ENCODE results near the gene P2RY8. TPM values are rescaled to one million over a fixed set of nuclear protein-coding genes. Genes with fewer than 3 reads are reported as not detected.
"Not testable (repeated sequence)": the region's sequence is repeated elsewhere in the genome, so short reads cannot be mapped to it uniquely, and the experiment has no call there.

The P2RY8 gene
- total and polyA plus RNA-seq, 4 experiments from 2014 or later, result 194 to 261 (median 195) TPM

DNA sequence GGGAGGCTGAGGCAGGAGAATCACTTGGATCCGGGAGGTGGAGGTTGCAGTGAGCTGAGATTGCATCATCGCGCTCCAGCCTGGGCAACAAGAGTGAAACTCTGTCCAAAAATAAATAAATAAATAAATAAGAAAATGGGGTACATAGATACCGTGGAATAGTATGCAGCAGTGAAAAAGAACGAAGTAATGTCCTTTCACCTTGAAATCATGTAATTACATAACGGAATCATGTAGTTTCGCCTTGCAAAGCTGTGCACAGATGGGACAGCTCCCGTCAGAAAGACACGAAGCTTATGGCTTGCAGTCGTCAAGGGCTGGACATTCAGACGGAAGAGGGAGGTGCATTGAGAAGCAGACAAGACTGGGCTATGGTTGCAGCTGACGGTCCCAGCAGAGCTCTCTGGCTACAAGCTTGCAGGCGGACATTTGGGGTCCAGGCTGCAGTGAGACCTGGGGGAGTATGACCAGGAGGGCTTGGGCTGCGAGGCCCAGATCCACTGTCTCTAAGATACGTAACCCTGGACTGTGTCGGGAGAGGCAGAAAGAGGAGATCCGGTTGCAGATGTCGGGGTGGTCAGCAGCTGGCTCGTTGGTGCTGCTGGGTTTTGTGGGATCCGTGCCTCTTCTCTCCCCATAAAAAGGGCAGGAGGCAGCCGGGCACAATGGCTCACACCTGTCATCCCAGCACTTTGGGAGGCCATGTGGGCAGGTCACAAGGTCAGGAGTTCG lies 6.2 kb upstream of the P2RY8 start:
- no peak for DNase-seq

DNA sequence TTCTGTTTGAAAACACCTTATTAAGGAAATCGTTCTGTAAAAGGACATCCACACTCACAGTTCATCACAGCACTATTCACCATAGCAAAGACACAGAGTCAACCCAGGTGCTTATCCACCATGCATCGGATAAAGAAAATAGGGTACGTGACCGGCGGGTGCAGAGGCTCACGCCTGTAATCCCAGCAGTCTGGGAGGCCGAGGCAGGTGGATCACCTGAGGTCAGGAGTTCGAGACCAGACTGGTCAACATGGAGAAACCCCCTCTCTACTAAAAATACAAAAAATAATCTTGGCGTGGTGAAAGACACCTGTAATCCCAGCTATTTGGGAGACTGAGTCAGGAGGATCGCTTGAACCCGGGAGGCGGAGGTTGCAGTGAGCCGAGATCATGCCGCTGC lies 2.2 kb upstream of the P2RY8 start:
- peaks cover 19% of the 10 kb centered on the region for H3K4me1 ChIP-seq (ENCODE audit: insufficient read depth, low read length)
- peaks cover 9 to 32% (median 11%) of the 10 kb centered on the region in 4 donors for H3K4me1 Mint-ChIP-seq
- peak overlapping the region in 4 of 8 donors; percentile 20 to 59 (median 52) for H3K4me3 Mint-ChIP-seq
- H3K9me3 Mint-ChIP-seq; H3K27me3 ChIP-seq (ENCODE audit: insufficient read depth, low read length); CTCF ChIA-PET (ENCODE audit: partially characterized antibody); H3K27me3 Mint-ChIP-seq; POLR2A ChIA-PET (ENCODE audit: partially characterized antibody); H3K36me3 ChIP-seq (ENCODE audit: insufficient read depth, low read length); H3K4me3 ChIP-seq (ENCODE audit: low read length in 2 of 2); DNase-seq; H3K9me3 ChIP-seq (ENCODE audit: control insufficient read depth in 1 of 2, low read length in 2 of 2): not testable (repeated sequence)
- intact Hi-C loops (cut with micrococcal nuclease), result loop anchor here (5.0 kb wide), 1 partner anchor 1088 kb away; no protein-coding TSS in a partner anchor
- peaks cover 12 to 29% of the 10 kb centered on the region in 2 donors for H3K36me3 Mint-ChIP-seq
- H3K27ac ChIP-seq (ENCODE audit: low read depth, low read length), result peak overlapping the region; percentile 19
- peak overlapping the region; percentile 52 to 96 (median 71) for H3K27ac Mint-ChIP-seq

More for the DNA sequence above, 6.2 kb upstream of the P2RY8 start:
- Histone ChIP-seq H3K27me3 (ENCODE audit: insufficient read depth, low read length) (no peaks in the 10 kb centered on the region), H3K36me3 (ENCODE audit: insufficient read depth, low read length) (no peaks in the 10 kb centered on the region), H3K9me3 (ENCODE audit: control insufficient read depth in 1 of 2, low read length in 2 of 2) (no peaks in the 10 kb centered on the region), H3K4me3 (ENCODE audit: low read length in 2 of 2) (no peak overlapping the region), H3K4me1 (ENCODE audit: insufficient read depth, low read length) (peaks cover 11% of the 10 kb centered on the region), H3K27ac (ENCODE audit: low read depth, low read length) (no peak overlapping the region)
- no peaks in the 10 kb centered on the region for H3K27me3 Mint-ChIP-seq
- intact Hi-C loops (cut with micrococcal nuclease), result no loop called here
- H3K27ac Mint-ChIP-seq, result peak overlapping the region in 1 of 7 donors; percentile 78
- H3K4me3 Mint-ChIP-seq, result no peak overlapping the region
- H3K36me3 Mint-ChIP-seq, result no peaks in the 10 kb centered on the region
- H3K4me1 Mint-ChIP-seq, result peaks cover 12 to 14% (median 13%) of the 10 kb centered on the region in 4 donors
- ChIA-PET POLR2A (ENCODE audit: partially characterized antibody) (no interaction called here), CTCF (ENCODE audit: partially characterized antibody) (no interaction called here)
- H3K9me3 Mint-ChIP-seq, result no peaks in the 10 kb centered on the region

DNA sequence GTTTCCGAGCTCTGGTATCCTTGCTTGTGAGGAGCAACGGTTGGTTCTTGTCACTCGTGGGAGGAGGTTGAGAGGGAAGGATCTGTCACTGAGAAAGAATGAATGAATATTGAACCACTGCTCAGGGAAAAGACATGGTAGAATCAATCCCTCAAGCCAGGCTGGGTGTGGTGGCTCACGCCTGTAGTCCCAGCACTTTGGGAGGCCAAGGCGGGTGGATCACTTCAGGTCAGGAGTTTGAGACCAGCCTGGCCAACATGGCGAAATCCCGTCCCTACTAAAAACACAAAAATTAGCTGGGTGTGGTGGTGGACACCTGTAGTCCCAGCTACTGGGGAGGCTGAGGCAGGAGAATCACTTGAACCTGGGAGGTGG lies 718 bp upstream of the P2RY8 start:
- H3K9me3 Mint-ChIP-seq; POLR2A ChIA-PET (ENCODE audit: partially characterized antibody); H3K27me3 Mint-ChIP-seq; H3K36me3 ChIP-seq (ENCODE audit: insufficient read depth, low read length); H3K9me3 ChIP-seq (ENCODE audit: control insufficient read depth in 1 of 2, low read length in 2 of 2); CTCF ChIA-PET (ENCODE audit: partially characterized antibody); H3K27me3 ChIP-seq (ENCODE audit: insufficient read depth, low read length); DNase-seq: not testable (repeated sequence)
- peak overlapping the region; percentile 94 for H3K4me3 ChIP-seq (ENCODE audit: low read length in 2 of 2)
- H3K27ac Mint-ChIP-seq, result peak overlapping the region; percentile 95 to 100 (median 98)
- peak overlapping the region; percentile 93 to 99 (median 98) for H3K4me3 Mint-ChIP-seq
- peak overlapping the region; percentile 78 for H3K27ac ChIP-seq (ENCODE audit: low read depth, low read length)
- H3K4me1 Mint-ChIP-seq, result peaks cover 9 to 34% (median 14%) of the 10 kb centered on the region in 4 donors
- intact Hi-C loops (cut with micrococcal nuclease), result loop anchor here (1.0 to 5.0 kb wide), 10 partner anchors 17 to 1090 kb away; partner anchors contain the start of genes AKAP17A and SLC25A6
- H3K36me3 Mint-ChIP-seq, result peaks cover 12 to 33% of the 10 kb centered on the region in 2 donors
- H3K4me1 ChIP-seq (ENCODE audit: insufficient read depth, low read length), result peaks cover 23% of the 10 kb centered on the region

DNA sequence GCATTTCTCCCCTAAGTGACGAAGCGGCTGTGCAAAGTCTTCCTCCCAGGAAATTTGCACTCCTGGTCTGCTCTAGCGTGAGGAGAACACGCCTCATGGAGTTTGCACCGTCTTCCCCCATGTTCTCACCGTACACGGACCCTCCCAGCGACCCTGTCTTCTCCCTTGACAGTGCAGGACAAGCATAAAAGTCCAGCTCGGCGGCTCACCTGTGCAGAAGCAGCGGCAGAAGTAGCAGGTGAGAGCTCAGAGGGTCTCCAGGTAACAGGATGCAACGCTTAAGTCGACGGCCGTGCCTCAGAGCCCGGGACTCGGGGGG lies 314 bp downstream of the P2RY8 start:
- peaks cover 16 to 37% of the 10 kb centered on the region in 2 donors for H3K36me3 Mint-ChIP-seq
- Histone ChIP-seq H3K27me3 (ENCODE audit: insufficient read depth, low read length) (no peaks in the 10 kb centered on the region), H3K27ac (ENCODE audit: low read depth, low read length) (peak overlapping the region; percentile 78), H3K36me3 (ENCODE audit: insufficient read depth, low read length) (peaks cover 4% of the 10 kb centered on the region), H3K4me3 (ENCODE audit: low read length in 2 of 2) (peak overlapping the region; percentile 94), H3K4me1 (ENCODE audit: insufficient read depth, low read length) (peaks cover 28% of the 10 kb centered on the region), H3K9me3 (ENCODE audit: control insufficient read depth in 1 of 2, low read length in 2 of 2) (no peaks in the 10 kb centered on the region)
- DNase-seq, result no peak
- no peaks in the 10 kb centered on the region for H3K27me3 Mint-ChIP-seq
- CTCF ChIA-PET (ENCODE audit: partially characterized antibody), result no interaction called here
- peaks cover 12 to 34% (median 15%) of the 10 kb centered on the region in 4 donors for H3K4me1 Mint-ChIP-seq
- intact Hi-C loops (cut with micrococcal nuclease), result loop anchor here (1.0 to 5.0 kb wide), 10 partner anchors 16 to 1091 kb away; partner anchors contain the start of genes AKAP17A and SLC25A6
- POLR2A ChIA-PET (ENCODE audit: partially characterized antibody), result no interaction called here
- H3K27ac Mint-ChIP-seq, result peak overlapping the region; percentile 95 to 100 (median 98)
- peak overlapping the region; percentile 93 to 99 (median 98) for H3K4me3 Mint-ChIP-seq
- H3K9me3 Mint-ChIP-seq, result no peaks in the 10 kb centered on the region

DNA sequence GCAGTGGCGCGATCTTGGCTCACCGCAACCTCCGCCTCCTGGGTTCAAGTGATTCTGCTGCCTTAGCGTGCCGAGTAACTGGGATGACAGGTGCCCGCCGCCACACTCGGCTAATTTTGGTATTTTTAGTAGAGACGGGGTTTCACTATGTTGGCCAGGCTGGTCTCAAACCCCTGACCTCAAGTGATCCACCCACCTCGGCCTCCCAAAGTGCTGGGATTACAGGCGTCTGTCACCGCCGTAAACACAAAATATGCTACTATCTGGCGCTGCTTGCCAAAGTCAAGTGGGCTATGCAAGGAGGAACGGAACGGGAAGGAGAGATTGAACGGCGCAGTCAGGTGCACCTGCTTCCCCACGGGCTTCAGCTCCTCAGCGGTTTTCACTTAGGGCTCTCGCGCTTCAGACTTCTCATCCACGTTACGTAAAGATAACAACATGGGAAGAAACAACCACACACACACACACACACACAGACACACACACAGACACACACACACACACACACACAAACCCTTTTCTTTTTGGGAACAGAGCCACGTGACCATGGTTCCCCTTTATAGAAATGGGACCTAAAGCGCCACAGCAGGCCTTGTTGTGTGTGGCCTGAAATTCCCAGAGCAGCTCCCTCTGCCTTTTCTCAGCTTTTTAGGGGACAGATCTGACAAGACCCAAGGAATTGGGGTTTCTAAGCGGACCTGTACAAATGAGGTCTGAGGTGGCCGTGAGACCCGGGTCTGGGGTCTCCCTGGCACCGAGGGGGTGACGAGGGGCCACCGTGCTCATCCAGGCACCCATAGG lies 1.5 kb downstream of the P2RY8 start:
- H3K36me3 Mint-ChIP-seq, result peaks cover 16 to 37% of the 10 kb centered on the region in 2 donors
- intact Hi-C loops (cut with micrococcal nuclease), result loop anchor here (2.0 to 5.0 kb wide), 5 partner anchors 15 to 1092 kb away; partner anchors contain the start of gene AKAP17A
- H3K36me3 ChIP-seq (ENCODE audit: insufficient read depth, low read length), result peaks cover 10% of the 10 kb centered on the region
- H3K27ac ChIP-seq (ENCODE audit: low read depth, low read length), result peak overlapping the region; percentile 78
- H3K27ac Mint-ChIP-seq, result peak overlapping the region; percentile 95 to 100 (median 98)
- DNase-seq, result peak; percentile 31 to 66 (median 45)
- no peaks in the 10 kb centered on the region for H3K27me3 Mint-ChIP-seq
- H3K27me3 ChIP-seq (ENCODE audit: insufficient read depth, low read length), result no peaks in the 10 kb centered on the region
- H3K4me1 Mint-ChIP-seq, result peaks cover 11 to 34% (median 15%) of the 10 kb centered on the region in 4 donors
- H3K4me3 Mint-ChIP-seq, result peak overlapping the region; percentile 93 to 99 (median 98)
- CTCF ChIA-PET (ENCODE audit: partially characterized antibody), result no interaction called here
- peaks cover 41% of the 10 kb centered on the region for H3K4me1 ChIP-seq (ENCODE audit: insufficient read depth, low read length)
- H3K9me3 Mint-ChIP-seq, result no peaks in the 10 kb centered on the region
- no peaks in the 10 kb centered on the region for H3K9me3 ChIP-seq (ENCODE audit: control insufficient read depth in 1 of 2, low read length in 2 of 2)
- H3K4me3 ChIP-seq (ENCODE audit: low read length in 2 of 2), result peak overlapping the region; percentile 94
- POLR2A ChIA-PET (ENCODE audit: partially characterized antibody), result no interaction called here

DNA sequence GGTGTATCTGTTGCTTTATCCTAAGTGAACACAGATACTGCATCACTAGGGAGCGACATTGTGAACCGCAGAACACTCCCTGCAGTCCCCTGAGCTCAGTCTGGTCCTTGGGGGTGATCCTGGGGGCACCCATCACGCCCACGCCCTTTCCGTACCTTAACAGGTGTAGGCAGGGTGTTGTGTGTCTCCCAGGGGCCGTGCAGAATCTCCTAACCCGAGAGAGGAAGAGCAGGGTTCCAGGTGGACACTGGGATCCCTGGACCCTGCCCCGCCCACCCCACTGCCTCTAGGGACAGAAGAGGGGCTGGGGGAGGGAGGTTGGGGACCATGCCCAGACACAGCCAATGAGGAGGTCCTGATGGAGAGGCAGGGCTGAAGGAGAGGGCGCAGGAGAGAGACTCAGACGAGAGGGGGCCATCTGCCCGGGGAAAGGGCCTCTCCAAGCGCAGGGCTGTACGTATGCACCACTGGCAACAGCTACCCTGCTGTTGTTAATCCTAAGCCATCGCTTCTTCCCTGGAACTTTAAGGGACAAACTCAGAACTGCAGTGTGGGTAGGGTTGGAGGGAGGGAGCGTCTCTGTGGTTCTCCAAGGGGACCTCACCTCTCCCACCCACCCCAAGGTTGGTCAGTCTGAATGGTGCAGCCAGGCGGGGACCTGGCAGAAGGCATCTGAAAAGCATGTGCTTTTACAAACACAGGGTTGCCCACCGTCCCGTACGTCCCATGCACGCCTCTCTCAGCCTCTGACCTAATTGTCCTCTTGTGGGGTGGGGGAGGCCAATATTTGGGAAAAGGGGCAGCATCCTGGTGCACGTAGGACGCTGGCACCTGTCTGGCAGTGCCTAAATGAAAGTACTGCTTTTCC lies 2.5 kb downstream of the P2RY8 start:
- Mint-ChIP-seq H3K27ac (peak overlapping the region; percentile 95 to 100 (median 98)), H3K27me3 (no peaks in the 10 kb centered on the region), H3K4me3 (peak overlapping the region; percentile 93 to 99 (median 98)), H3K4me1 (peaks cover 11 to 34% (median 15%) of the 10 kb centered on the region in 4 donors), H3K36me3 (peaks cover 16 to 37% of the 10 kb centered on the region in 2 donors), H3K9me3 (no peaks in the 10 kb centered on the region)
- Histone ChIP-seq H3K4me3 (ENCODE audit: low read length in 2 of 2) (peak overlapping the region; percentile 87 to 94), H3K36me3 (ENCODE audit: insufficient read depth, low read length) (peaks cover 10% of the 10 kb centered on the region), H3K27me3 (ENCODE audit: insufficient read depth, low read length) (no peaks in the 10 kb centered on the region), H3K4me1 (ENCODE audit: insufficient read depth, low read length) (peaks cover 50% of the 10 kb centered on the region), H3K27ac (ENCODE audit: low read depth, low read length) (peak overlapping the region; percentile 78), H3K9me3 (ENCODE audit: control insufficient read depth in 1 of 2, low read length in 2 of 2) (no peaks in the 10 kb centered on the region)
- ChIA-PET POLR2A (ENCODE audit: partially characterized antibody) (no interaction called here), CTCF (ENCODE audit: partially characterized antibody) (no interaction called here)
- peak; percentile 40 to 73 (median 54) for DNase-seq
- intact Hi-C loops (cut with micrococcal nuclease), result loop anchor here (5.0 kb wide), 1 partner anchor 1093 kb away; no protein-coding TSS in a partner anchor

Measured in CD4-positive, alpha-beta memory T cell (primary cell).